MM.1S (cell line): ENCODE measurements around the gene XRN2.

Source experiments
- DNase-seq: peaks from one replicate; pipeline ENCODE4 v3.0.0-alpha.2; 2015
- H2AFZ ChIP-seq: fragments of 300-600 bp; sonication (generic); 2 replicates; pipeline ENCODE4 v1.6.0; 2016; ENCODE audit warnings: antibody characterized with exemption, low read length
- H3F3A ChIP-seq: fragments of 300-600 bp; sonication (generic); 2 replicates; pipeline ENCODE4 v1.6.1; 2016; ENCODE audit warnings: mild to moderate bottlenecking, antibody characterized with exemption, low read length, moderate library complexity, mixed read lengths; ENCODE audit not compliant: insufficient read depth
- H3K27ac ChIP-seq: fragments of 300-600 bp; sonication (generic); 2 replicates; pipeline ENCODE4 v1.5.1; 2016; ENCODE audit warnings: mild to moderate bottlenecking, low read length
- H3K27me3 ChIP-seq: fragments of 300-600 bp; sonication (generic); replicated peaks from 2 replicates; pipeline ENCODE4 v1.6.0; 2016; ENCODE audit warnings: low read length; ENCODE audit not compliant: insufficient read depth
- H3K36me3 ChIP-seq: fragments of 300-600 bp; sonication (generic); replicated peaks from 2 replicates; pipeline ENCODE4 v1.6.1; 2016; ENCODE audit warnings: mild to moderate bottlenecking, low read length, mixed read lengths; ENCODE audit not compliant: insufficient read depth
- H3K4me1 ChIP-seq: fragments of 300-600 bp; sonication (generic); 2 replicates; pipeline ENCODE4 v1.6.1; 2016; ENCODE audit warnings: low read length, mixed read lengths
- H3K4me2 ChIP-seq: fragments of 300-600 bp; sonication (generic); 2 replicates; pipeline ENCODE4 v1.6.0; 2016; ENCODE audit warnings: low read depth, low read length
- H3K4me3 ChIP-seq: fragments of 300-600 bp; sonication (generic); 2 replicates; pipeline ENCODE4 v1.5.1; 2016; ENCODE audit warnings: low read length, mixed read lengths
- H3K79me2 ChIP-seq: fragments of 300-600 bp; sonication (generic); 2 replicates; pipeline ENCODE4 v1.6.1; 2016; ENCODE audit warnings: mixed run types, low read length, mixed read lengths
- H3K9ac ChIP-seq: fragments of 300-600 bp; sonication (generic); 2 replicates; pipeline ENCODE4 v1.6.1; 2016; ENCODE audit warnings: low read length, mixed read lengths
- H3K9me2 ChIP-seq: fragments of 300-600 bp; sonication (generic); replicated peaks from 2 replicates; pipeline ENCODE4 v1.6.1; 2016; ENCODE audit warnings: mild to moderate bottlenecking, low read length, mixed read lengths; ENCODE audit not compliant: insufficient read depth
- H3K9me3 ChIP-seq: fragments of 300-600 bp; sonication (generic); replicated peaks from 2 replicates; pipeline ENCODE4 v1.6.1; 2016; ENCODE audit warnings: mild to moderate bottlenecking, low read length, mixed read lengths; ENCODE audit not compliant: insufficient read depth
- H4K20me1 ChIP-seq: fragments of 300-600 bp; sonication (generic); 2 replicates; pipeline ENCODE4 v1.6.1; 2016; ENCODE audit warnings: mild to moderate bottlenecking, low read length, moderate library complexity, mixed read lengths; ENCODE audit not compliant: insufficient read depth
- EZH2 ChIP-seq: fragments of 300-600 bp; sonication (generic); optimal IDR thresholded peaks from 2 replicates; pipeline ENCODE3; 2017; ENCODE audit warnings: low read depth, mild to moderate bottlenecking, antibody characterized with exemption, low read length, mixed read lengths
- EZH2phosphoT487 ChIP-seq: fragments of 300-600 bp; sonication (generic); IDR thresholded peaks from 2 replicates; pipeline ENCODE4 v1.6.1; 2018; ENCODE audit warnings: antibody characterized with exemption, low read length
- TF ChIP-seq, protein P1 (sequence below): fragments of 300-600 bp; sonication (generic); IDR thresholded peaks from 2 replicates; pipeline ENCODE4 v1.5.1; 2016; ENCODE audit warnings: antibody characterized with exemption, low read length, mixed read lengths

XRN2 gene

GRCh38 chr20:21344961-21345360 is 41.8 kb downstream of the XRN2 start:
- Histone ChIP-seq H3K9me2 (no peaks in the 10 kb centered on the region), H3K4me2 (no peak overlapping the region), H3F3A (no peaks in the 10 kb centered on the region), H3K9me3 (no peaks in the 10 kb centered on the region), H2AFZ (no peak overlapping the region), H3K36me3 (no peaks in the 10 kb centered on the region; the same call in 1 of the 2 replicates), H3K27me3 (no peaks in the 10 kb centered on the region), H3K4me1 (no peaks in the 10 kb centered on the region), H3K79me2 (no peaks in the 10 kb centered on the region), H3K27ac (no peak overlapping the region), H4K20me1 (no peaks in the 10 kb centered on the region), H3K9ac (no peak overlapping the region), H3K4me3 (no peak overlapping the region)
- no peak for DNase-seq
- TF ChIP-seq EZH2phosphoT487 (no peak), EZH2 (no peak)
- TF ChIP-seq, protein P1, sequence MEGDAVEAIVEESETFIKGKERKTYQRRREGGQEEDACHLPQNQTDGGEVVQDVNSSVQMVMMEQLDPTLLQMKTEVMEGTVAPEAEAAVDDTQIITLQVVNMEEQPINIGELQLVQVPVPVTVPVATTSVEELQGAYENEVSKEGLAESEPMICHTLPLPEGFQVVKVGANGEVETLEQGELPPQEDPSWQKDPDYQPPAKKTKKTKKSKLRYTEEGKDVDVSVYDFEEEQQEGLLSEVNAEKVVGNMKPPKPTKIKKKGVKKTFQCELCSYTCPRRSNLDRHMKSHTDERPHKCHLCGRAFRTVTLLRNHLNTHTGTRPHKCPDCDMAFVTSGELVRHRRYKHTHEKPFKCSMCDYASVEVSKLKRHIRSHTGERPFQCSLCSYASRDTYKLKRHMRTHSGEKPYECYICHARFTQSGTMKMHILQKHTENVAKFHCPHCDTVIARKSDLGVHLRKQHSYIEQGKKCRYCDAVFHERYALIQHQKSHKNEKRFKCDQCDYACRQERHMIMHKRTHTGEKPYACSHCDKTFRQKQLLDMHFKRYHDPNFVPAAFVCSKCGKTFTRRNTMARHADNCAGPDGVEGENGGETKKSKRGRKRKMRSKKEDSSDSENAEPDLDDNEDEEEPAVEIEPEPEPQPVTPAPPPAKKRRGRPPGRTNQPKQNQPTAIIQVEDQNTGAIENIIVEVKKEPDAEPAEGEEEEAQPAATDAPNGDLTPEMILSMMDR: no peak

GRCh38 chr20:21352703-21353102 is 49.6 kb downstream of the XRN2 start:
- no peak overlapping the region for H3K9ac ChIP-seq
- H3K27me3 ChIP-seq: no peaks in the 10 kb centered on the region
- H3K9me3 ChIP-seq: no peaks in the 10 kb centered on the region
- H3K79me2 ChIP-seq: no peaks in the 10 kb centered on the region
- DNase-seq: no peak
- H3K4me3 ChIP-seq: no peak overlapping the region
- no peaks in the 10 kb centered on the region for H3F3A ChIP-seq
- no peaks in the 10 kb centered on the region for H4K20me1 ChIP-seq
- no peaks in the 10 kb centered on the region for H3K4me1 ChIP-seq
- no peaks in the 10 kb centered on the region for H3K9me2 ChIP-seq
- H3K36me3 ChIP-seq: peaks cover 3% of the 10 kb centered on the region; the same call in 1 of the 2 replicates
- no peak overlapping the region for H3K27ac ChIP-seq
- H2AFZ ChIP-seq: no peak overlapping the region
- no peak for TF ChIP-seq EZH2
- no peak overlapping the region for H3K4me2 ChIP-seq

- H3K27ac ChIP-seq: no peak overlapping the region
- TF ChIP-seq EZH2phosphoT487 (no peak), EZH2 (no peak)
- TF ChIP-seq, protein P1: no peak
- H3K79me2 ChIP-seq: no peaks in the 10 kb centered on the region
- H4K20me1 ChIP-seq: no peaks in the 10 kb centered on the region
- H3K36me3 ChIP-seq: peaks cover 4% of the 10 kb centered on the region; the same call in 1 of the 2 replicates
- H3K9me3 ChIP-seq: no peaks in the 10 kb centered on the region
- no peaks in the 10 kb centered on the region for H3F3A ChIP-seq
- H3K4me2 ChIP-seq: no peak overlapping the region
- no peak overlapping the region for H3K4me3 ChIP-seq
- no peaks in the 10 kb centered on the region for H3K4me1 ChIP-seq
- no peak for DNase-seq
- H2AFZ ChIP-seq: no peak overlapping the region
- no peak overlapping the region for H3K9ac ChIP-seq
- H3K27me3 ChIP-seq: no peaks in the 10 kb centered on the region
- H3K9me2 ChIP-seq: no peaks in the 10 kb centered on the region
Observed at GRCh38 chr20:21353236-21353635, 50.1 kb downstream of the XRN2 start.

DNA sequence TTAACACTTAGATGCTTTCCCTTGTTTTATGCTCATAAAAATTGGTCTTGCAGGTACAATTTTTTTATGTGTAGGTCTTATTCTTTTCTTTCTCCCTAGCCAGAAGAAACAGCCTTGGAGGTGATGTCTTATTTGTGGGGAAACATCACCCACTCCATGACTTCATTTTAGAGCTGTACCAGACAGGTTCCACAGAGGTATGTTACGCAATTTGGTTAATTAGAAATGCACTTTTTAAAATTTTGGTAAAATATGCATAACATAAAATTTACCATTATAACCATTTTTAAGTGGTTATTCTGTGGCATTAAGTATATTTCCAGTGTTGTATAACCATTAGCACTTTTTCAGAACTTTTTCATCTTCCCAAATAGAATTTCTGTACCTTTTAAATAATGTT is 52.9 kb downstream of the XRN2 start:
- no peaks in the 10 kb centered on the region for H3K79me2 ChIP-seq
- no peaks in the 10 kb centered on the region for H3K9me2 ChIP-seq
- H3K36me3 ChIP-seq: peaks cover 4% of the 10 kb centered on the region; the same call in 1 of the 2 replicates
- no peaks in the 10 kb centered on the region for H3K9me3 ChIP-seq
- DNase-seq: no peak
- no peak overlapping the region for H2AFZ ChIP-seq
- no peak overlapping the region for H3K9ac ChIP-seq
- no peak overlapping the region for H3K27ac ChIP-seq
- no peak overlapping the region for H3K4me2 ChIP-seq
- no peaks in the 10 kb centered on the region for H4K20me1 ChIP-seq
- no peak overlapping the region for H3K4me3 ChIP-seq
- H3K27me3 ChIP-seq: no peaks in the 10 kb centered on the region
- TF ChIP-seq EZH2phosphoT487 (no peak), EZH2 (no peak)
- TF ChIP-seq, protein P1: no peak
- H3K4me1 ChIP-seq: no peaks in the 10 kb centered on the region
- no peaks in the 10 kb centered on the region for H3F3A ChIP-seq
